HL-60 (cell line): ENCODE measurements around the gene WFIKKN1.

ENCODE experiments used
- CTCF ChIP-seq: IDR thresholded peaks from one replicate; pipeline ENCODE4 v1.5.1; 2011; ENCODE audit warnings: low read length, control low read depth, inconsistent platforms; ENCODE audit not compliant: insufficient read depth
- GABPA ChIP-seq: IDR thresholded peaks from 2 replicates; pipeline ENCODE4 v1.6.1; 2012; ENCODE audit warnings: low read depth
- POLR2AphosphoS5 ChIP-seq: IDR thresholded peaks from 2 replicates; pipeline ENCODE4 v1.6.1; 2012; ENCODE audit warnings: low read depth
- REST ChIP-seq: IDR thresholded peaks from 2 replicates; pipeline ENCODE4 v1.6.1; 2012; ENCODE audit warnings: low read depth; ENCODE audit not compliant: insufficient replicate concordance

- TF ChIP-seq CTCF (peak; percentile 75), REST (peak; percentile 44), GABPA (peak; percentile 95), POLR2AphosphoS5 (peak; percentile 56)
Observed at GRCh38 chr16:667780-668518, 37.2 kb downstream of the WFIKKN1 start, which contains the start of gene RHOT2.
